ENCODE measurements around the gene CCDC191.

Gene CCDC191

DNA sequence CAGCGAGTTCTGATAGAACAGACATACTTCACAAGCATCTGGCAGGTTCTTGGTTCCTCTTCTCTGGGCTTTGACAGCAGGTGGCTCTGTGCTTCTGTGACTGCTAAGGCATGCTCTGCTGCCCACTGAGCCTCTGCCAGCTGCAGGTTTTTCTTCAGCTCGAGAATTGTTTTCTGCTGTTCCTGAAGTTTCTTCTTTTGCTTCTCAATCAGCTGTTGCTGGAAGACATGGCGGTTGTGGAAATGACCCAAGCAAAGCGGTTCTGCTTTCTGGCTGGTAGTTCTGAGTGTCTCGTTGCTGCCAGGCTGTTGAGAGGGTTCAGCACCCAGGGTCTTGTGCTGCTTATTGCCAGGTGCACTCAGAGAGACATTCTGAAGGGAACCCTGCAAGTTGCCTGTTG lies 50.8 kb downstream of the CCDC191 start:
- no peak overlapping the region for H3K27ac ChIP-seq
- no peak overlapping the region for H3K9ac ChIP-seq
- H3K4me3 ChIP-seq (IDR thresholded peaks at IDR 0.05; ENCODE audit: insufficient read depth, low read depth, low read length): no peak overlapping the region
- TF ChIP-seq, protein P1, sequence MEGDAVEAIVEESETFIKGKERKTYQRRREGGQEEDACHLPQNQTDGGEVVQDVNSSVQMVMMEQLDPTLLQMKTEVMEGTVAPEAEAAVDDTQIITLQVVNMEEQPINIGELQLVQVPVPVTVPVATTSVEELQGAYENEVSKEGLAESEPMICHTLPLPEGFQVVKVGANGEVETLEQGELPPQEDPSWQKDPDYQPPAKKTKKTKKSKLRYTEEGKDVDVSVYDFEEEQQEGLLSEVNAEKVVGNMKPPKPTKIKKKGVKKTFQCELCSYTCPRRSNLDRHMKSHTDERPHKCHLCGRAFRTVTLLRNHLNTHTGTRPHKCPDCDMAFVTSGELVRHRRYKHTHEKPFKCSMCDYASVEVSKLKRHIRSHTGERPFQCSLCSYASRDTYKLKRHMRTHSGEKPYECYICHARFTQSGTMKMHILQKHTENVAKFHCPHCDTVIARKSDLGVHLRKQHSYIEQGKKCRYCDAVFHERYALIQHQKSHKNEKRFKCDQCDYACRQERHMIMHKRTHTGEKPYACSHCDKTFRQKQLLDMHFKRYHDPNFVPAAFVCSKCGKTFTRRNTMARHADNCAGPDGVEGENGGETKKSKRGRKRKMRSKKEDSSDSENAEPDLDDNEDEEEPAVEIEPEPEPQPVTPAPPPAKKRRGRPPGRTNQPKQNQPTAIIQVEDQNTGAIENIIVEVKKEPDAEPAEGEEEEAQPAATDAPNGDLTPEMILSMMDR (conservative IDR thresholded peaks at IDR 0.05; ENCODE audit: low read depth, low read length): no peak
- no peaks in the 10 kb centered on the region for H3K27me3 ChIP-seq (ENCODE audit: insufficient read depth, low read depth)
- no peaks in the 10 kb centered on the region; the same call in 1 of the 2 replicates for H4K20me1 ChIP-seq (ENCODE audit: insufficient read depth)
- H2AFZ ChIP-seq (ENCODE audit: low read depth): no peak overlapping the region
- H3K36me3 ChIP-seq (ENCODE audit: insufficient read depth): no peaks in the 10 kb centered on the region; the same call in 1 of the 2 replicates
- no peaks in the 10 kb centered on the region for H3K79me2 ChIP-seq (ENCODE audit: insufficient read depth, low read depth)
- H3K4me1 ChIP-seq (ENCODE audit: low read depth, poor library complexity, severe bottlenecking): no peaks in the 10 kb centered on the region
- H3K4me2 ChIP-seq: no peak overlapping the region

DNA sequence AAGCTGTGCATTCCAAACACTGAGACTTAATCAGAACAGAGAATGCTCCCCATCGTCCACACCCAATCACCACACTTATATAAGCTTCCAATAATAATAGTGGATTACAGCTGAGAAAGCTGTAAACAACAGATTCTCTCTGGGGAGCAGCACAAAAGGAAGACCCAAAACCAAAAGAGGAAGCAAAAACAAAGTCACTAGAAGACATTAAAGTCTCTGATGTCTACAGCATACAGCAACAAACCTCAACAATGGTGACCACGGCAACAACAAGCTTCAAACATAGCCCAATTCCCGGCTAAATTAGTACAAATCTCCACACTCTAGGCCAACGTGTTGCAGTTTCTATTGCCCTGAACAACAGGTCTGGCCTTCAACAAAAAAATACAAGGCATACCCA lies 70.8 kb downstream of the CCDC191 start:
- H3K9ac ChIP-seq: no peak overlapping the region
- TF ChIP-seq, protein P1 (conservative IDR thresholded peaks at IDR 0.05; ENCODE audit: low read depth, low read length): no peak
- no peak overlapping the region for H3K4me3 ChIP-seq (IDR thresholded peaks at IDR 0.05; ENCODE audit: insufficient read depth, low read depth, low read length)
- no peaks in the 10 kb centered on the region for H3K27me3 ChIP-seq (ENCODE audit: insufficient read depth, low read depth)
- no peak overlapping the region for H3K27ac ChIP-seq
- no peaks in the 10 kb centered on the region for H4K20me1 ChIP-seq (ENCODE audit: insufficient read depth)
- H3K36me3 ChIP-seq (ENCODE audit: insufficient read depth): no peaks in the 10 kb centered on the region
- H3K4me2 ChIP-seq: no peak overlapping the region
- H2AFZ ChIP-seq (ENCODE audit: low read depth): no peak overlapping the region
- H3K79me2 ChIP-seq (ENCODE audit: insufficient read depth, low read depth): no peaks in the 10 kb centered on the region
- H3K4me1 ChIP-seq (ENCODE audit: low read depth, poor library complexity, severe bottlenecking): no peaks in the 10 kb centered on the region

DNA sequence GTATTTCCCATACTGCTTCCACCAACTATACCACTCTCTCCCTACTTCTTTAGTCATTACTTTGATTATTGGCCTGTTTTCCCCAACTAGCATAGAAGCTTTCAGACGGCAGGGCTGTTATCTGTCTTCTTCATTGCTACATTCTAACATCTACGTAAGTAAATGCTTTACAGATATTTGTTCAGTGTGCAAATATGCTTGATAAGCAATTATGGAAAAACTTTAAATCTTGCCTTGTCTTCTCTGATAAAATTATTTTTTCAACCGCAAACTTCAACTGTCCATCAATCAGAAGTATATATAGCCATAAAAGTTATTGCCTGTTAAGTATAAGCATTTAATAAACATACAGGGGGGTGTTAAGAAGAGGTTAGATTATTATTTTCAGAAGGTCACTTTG lies 72.8 kb downstream of the CCDC191 start:
- Histone ChIP-seq H2AFZ (ENCODE audit: low read depth) (no peak overlapping the region), H3K4me1 (ENCODE audit: low read depth, poor library complexity, severe bottlenecking) (no peaks in the 10 kb centered on the region), H4K20me1 (ENCODE audit: insufficient read depth) (no peaks in the 10 kb centered on the region), H3K4me2 (no peak overlapping the region), H3K79me2 (ENCODE audit: insufficient read depth, low read depth) (no peaks in the 10 kb centered on the region), H3K36me3 (ENCODE audit: insufficient read depth) (no peaks in the 10 kb centered on the region), H3K27me3 (ENCODE audit: insufficient read depth, low read depth) (no peaks in the 10 kb centered on the region), H3K27ac (no peak overlapping the region), H3K4me3 (IDR thresholded peaks at IDR 0.05; ENCODE audit: insufficient read depth, low read depth, low read length) (no peak overlapping the region), H3K9ac (no peak overlapping the region)
- TF ChIP-seq, protein P1 (conservative IDR thresholded peaks at IDR 0.05; ENCODE audit: low read depth, low read length): no peak

DNA sequence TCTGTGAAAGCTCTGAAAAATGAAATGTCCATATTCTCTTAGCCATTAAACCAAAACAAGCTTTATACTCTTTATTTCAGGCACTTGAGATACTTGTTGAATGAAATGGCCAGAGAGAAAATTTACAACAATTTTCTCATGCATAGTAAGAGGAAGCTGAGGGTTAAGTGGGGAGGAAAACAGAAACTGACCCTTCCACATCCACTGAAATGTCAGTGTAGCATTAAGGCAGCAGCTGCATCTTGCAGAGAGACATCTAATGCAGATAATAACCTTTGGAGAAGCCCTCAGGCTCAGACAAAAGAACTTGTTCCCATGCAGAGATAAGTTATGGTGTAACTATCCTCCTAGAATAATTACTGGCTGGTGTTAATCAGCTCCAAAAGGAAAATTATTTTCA lies 74.5 kb downstream of the CCDC191 start:
- Histone ChIP-seq H3K9ac (no peak overlapping the region), H3K27ac (no peak overlapping the region), H3K4me1 (ENCODE audit: low read depth, poor library complexity, severe bottlenecking) (no peaks in the 10 kb centered on the region), H3K79me2 (ENCODE audit: insufficient read depth, low read depth) (no peaks in the 10 kb centered on the region), H3K36me3 (ENCODE audit: insufficient read depth) (no peaks in the 10 kb centered on the region), H2AFZ (ENCODE audit: low read depth) (no peak overlapping the region), H3K4me3 (IDR thresholded peaks at IDR 0.05; ENCODE audit: insufficient read depth, low read depth, low read length) (no peak overlapping the region), H3K4me2 (no peak overlapping the region), H3K27me3 (ENCODE audit: insufficient read depth, low read depth) (no peaks in the 10 kb centered on the region), H4K20me1 (ENCODE audit: insufficient read depth) (no peaks in the 10 kb centered on the region)
- TF ChIP-seq, protein P1 (conservative IDR thresholded peaks at IDR 0.05; ENCODE audit: low read depth, low read length): no peak

Data from KMS-11 (cell line).